H1 (cell line): Measurements from ENCODE around the gene BBLN.

Experiments used
- CTBP2 ChIP-seq: IDR thresholded peaks from 2 replicates; pipeline ENCODE4 v1.7.0; 2011; ENCODE audit warnings: borderline replicate concordance, mild to moderate bottlenecking, moderate library complexity, mixed read lengths, low read length; ENCODE audit not compliant: insufficient read depth, insufficient read length
- EP300 ChIP-seq, 2 experiments: IDR thresholded peaks; 1 replicate in 1 of 2; 2 replicates in 1 of 2; pipeline ENCODE4 v1.6.1; 2011 to 2012; ENCODE audit warnings: low read depth in 2 of 2, low read length in 2 of 2, mild to moderate bottlenecking in 2 of 2, borderline replicate concordance in 1 of 2, inconsistent platforms in 1 of 2, moderate library complexity in 1 of 2
- POLR2A ChIP-seq, 2 experiments: IDR thresholded peaks; 1 replicate in 1 of 2; 2 replicates in 1 of 2; pipeline ENCODE4 v1.6.1; 2011; ENCODE audit warnings: low read depth in 2 of 2, low read length in 2 of 2, mild to moderate bottlenecking in 2 of 2; ENCODE audit errors: control extremely low read depth in 1 of 2
- RFX5 ChIP-seq: IDR thresholded peaks from 2 replicates; pipeline ENCODE4 v1.6.1; 2011; ENCODE audit warnings: low read depth, low read length, improper control_type of control experiment, borderline replicate concordance
- TF ChIP-seq, protein P1 (sequence below), 3 experiments: IDR thresholded peaks; 1 replicate in 2 of 3; 2 replicates in 1 of 3; pipeline versions ENCODE4 v1.5.1 to v1.6.1; 2011; ENCODE audit warnings: low read length in 3 of 3, mild to moderate bottlenecking in 3 of 3, inconsistent platforms in 2 of 3, low read depth in 1 of 3, moderate library complexity in 1 of 3; ENCODE audit not compliant: insufficient read depth in 1 of 3; ENCODE audit errors: control extremely low read depth in 1 of 3

GRCh38 chr9:128114326-128115186, 45.5 kb upstream of the BBLN start:
- TF ChIP-seq POLR2A (IDR thresholded peaks at IDR 0.05; ENCODE audit: control extremely low read depth in 1 of 2, low read depth in 2 of 2, low read length in 2 of 2), result no peak
- no peak for TF ChIP-seq CTBP2
- TF ChIP-seq, protein P1, sequence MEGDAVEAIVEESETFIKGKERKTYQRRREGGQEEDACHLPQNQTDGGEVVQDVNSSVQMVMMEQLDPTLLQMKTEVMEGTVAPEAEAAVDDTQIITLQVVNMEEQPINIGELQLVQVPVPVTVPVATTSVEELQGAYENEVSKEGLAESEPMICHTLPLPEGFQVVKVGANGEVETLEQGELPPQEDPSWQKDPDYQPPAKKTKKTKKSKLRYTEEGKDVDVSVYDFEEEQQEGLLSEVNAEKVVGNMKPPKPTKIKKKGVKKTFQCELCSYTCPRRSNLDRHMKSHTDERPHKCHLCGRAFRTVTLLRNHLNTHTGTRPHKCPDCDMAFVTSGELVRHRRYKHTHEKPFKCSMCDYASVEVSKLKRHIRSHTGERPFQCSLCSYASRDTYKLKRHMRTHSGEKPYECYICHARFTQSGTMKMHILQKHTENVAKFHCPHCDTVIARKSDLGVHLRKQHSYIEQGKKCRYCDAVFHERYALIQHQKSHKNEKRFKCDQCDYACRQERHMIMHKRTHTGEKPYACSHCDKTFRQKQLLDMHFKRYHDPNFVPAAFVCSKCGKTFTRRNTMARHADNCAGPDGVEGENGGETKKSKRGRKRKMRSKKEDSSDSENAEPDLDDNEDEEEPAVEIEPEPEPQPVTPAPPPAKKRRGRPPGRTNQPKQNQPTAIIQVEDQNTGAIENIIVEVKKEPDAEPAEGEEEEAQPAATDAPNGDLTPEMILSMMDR (IDR thresholded peaks at IDR 0.05; ENCODE audit: control extremely low read depth in 1 of 3, insufficient read depth in 1 of 3, low read depth in 1 of 3, low read length in 3 of 3), result no peak
- TF ChIP-seq RFX5, result no peak
- TF ChIP-seq EP300 (IDR thresholded peaks at IDR 0.05; ENCODE audit: borderline replicate concordance in 1 of 2, low read depth in 2 of 2, low read length in 2 of 2), result no peak
